Panc1 (cell line): Measurements from ENCODE around the gene MMS22L.

Experiments
- POLR2AphosphoS5 ChIP-seq: IDR thresholded peaks from 2 replicates; pipeline ENCODE4 v1.6.1; 2012; ENCODE audit warnings: mild to moderate bottlenecking, low read depth, low read length, moderate library complexity
- REST ChIP-seq, 2 experiments: IDR thresholded peaks; 2 replicates each; pipeline ENCODE4 v1.6.1; 2011 to 2012; ENCODE audit warnings: low read depth in 2 of 2, control low read depth in 1 of 2, low read length in 1 of 2, mild to moderate bottlenecking in 1 of 2, moderate library complexity in 1 of 2; ENCODE audit not compliant: insufficient read depth in 1 of 2
- SIN3A ChIP-seq: IDR thresholded peaks from 2 replicates; pipeline ENCODE4 v1.6.1; 2012; ENCODE audit warnings: low read depth, mild to moderate bottlenecking, low read length, moderate library complexity, borderline replicate concordance; ENCODE audit not compliant: insufficient read depth
- TCF7L2 ChIP-seq: IDR thresholded peaks from 2 replicates; pipeline ENCODE4 v1.6.1; 2011; ENCODE audit warnings: mild to moderate bottlenecking, low read depth, low read length, inconsistent platforms
- TF ChIP-seq, protein P1 (sequence below): fragments of 450-650 bp; IDR thresholded peaks from 2 replicates; pipeline ENCODE4 v1.5.1; 2017; ENCODE audit warnings: mild to moderate bottlenecking

GRCh38 chr6:97147421-97147820 lies 135.6 kb downstream of the MMS22L start:
- TF ChIP-seq, protein P1, sequence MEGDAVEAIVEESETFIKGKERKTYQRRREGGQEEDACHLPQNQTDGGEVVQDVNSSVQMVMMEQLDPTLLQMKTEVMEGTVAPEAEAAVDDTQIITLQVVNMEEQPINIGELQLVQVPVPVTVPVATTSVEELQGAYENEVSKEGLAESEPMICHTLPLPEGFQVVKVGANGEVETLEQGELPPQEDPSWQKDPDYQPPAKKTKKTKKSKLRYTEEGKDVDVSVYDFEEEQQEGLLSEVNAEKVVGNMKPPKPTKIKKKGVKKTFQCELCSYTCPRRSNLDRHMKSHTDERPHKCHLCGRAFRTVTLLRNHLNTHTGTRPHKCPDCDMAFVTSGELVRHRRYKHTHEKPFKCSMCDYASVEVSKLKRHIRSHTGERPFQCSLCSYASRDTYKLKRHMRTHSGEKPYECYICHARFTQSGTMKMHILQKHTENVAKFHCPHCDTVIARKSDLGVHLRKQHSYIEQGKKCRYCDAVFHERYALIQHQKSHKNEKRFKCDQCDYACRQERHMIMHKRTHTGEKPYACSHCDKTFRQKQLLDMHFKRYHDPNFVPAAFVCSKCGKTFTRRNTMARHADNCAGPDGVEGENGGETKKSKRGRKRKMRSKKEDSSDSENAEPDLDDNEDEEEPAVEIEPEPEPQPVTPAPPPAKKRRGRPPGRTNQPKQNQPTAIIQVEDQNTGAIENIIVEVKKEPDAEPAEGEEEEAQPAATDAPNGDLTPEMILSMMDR = no peak
- TF ChIP-seq SIN3A (no peak), REST (IDR thresholded peaks at IDR 0.05; ENCODE audit: insufficient read depth in 1 of 2, low read depth in 2 of 2, low read length in 1 of 2) (no peak), POLR2AphosphoS5 (no peak), TCF7L2 (no peak)
